ENCODE data around the gene SLC5A9. TPM values are rescaled to one million over a fixed set of nuclear protein-coding genes. Genes with fewer than 3 reads are reported as not detected.

The SLC5A9 gene
- total and polyA plus RNA-seq, 10 of the 15 experiments (the other 5 are each of a cell fraction or from before 2014, with no cell fraction given) = 0.03 TPM; not detected in 9

GRCh38 chr1:48177257-48177656 lies 45.3 kb upstream of the SLC5A9 start (continued):
- TF ChIP-seq, protein P1, sequence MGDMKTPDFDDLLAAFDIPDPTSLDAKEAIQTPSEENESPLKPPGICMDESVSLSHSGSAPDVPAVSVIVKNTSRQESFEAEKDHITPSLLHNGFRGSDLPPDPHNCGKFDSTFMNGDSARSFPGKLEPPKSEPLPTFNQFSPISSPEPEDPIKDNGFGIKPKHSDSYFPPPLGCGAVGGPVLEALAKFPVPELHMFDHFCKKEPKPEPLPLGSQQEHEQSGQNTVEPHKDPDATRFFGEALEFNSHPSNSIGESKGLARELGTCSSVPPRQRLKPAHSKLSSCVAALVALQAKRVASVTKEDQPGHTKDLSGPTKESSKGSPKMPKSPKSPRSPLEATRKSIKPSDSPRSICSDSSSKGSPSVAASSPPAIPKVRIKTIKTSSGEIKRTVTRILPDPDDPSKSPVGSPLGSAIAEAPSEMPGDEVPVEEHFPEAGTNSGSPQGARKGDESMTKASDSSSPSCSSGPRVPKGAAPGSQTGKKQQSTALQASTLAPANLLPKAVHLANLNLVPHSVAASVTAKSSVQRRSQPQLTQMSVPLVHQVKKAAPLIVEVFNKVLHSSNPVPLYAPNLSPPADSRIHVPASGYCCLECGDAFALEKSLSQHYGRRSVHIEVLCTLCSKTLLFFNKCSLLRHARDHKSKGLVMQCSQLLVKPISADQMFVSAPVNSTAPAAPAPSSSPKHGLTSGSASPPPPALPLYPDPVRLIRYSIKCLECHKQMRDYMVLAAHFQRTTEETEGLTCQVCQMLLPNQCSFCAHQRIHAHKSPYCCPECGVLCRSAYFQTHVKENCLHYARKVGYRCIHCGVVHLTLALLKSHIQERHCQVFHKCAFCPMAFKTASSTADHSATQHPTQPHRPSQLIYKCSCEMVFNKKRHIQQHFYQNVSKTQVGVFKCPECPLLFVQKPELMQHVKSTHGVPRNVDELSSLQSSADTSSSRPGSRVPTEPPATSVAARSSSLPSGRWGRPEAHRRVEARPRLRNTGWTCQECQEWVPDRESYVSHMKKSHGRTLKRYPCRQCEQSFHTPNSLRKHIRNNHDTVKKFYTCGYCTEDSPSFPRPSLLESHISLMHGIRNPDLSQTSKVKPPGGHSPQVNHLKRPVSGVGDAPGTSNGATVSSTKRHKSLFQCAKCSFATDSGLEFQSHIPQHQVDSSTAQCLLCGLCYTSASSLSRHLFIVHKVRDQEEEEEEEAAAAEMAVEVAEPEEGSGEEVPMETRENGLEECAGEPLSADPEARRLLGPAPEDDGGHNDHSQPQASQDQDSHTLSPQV (IDR thresholded peaks at IDR 0.05) = no peak
- TF ChIP-seq SIX5 (IDR thresholded peaks at IDR 0.05; ENCODE audit: low read depth, low read length, severe bottlenecking) (no peak), CREB1 (IDR thresholded peaks at IDR 0.05; ENCODE audit: low read depth) (no peak), LARP7 (IDR thresholded peaks at IDR 0.05) (no peak)
- TF ChIP-seq, protein P2, sequence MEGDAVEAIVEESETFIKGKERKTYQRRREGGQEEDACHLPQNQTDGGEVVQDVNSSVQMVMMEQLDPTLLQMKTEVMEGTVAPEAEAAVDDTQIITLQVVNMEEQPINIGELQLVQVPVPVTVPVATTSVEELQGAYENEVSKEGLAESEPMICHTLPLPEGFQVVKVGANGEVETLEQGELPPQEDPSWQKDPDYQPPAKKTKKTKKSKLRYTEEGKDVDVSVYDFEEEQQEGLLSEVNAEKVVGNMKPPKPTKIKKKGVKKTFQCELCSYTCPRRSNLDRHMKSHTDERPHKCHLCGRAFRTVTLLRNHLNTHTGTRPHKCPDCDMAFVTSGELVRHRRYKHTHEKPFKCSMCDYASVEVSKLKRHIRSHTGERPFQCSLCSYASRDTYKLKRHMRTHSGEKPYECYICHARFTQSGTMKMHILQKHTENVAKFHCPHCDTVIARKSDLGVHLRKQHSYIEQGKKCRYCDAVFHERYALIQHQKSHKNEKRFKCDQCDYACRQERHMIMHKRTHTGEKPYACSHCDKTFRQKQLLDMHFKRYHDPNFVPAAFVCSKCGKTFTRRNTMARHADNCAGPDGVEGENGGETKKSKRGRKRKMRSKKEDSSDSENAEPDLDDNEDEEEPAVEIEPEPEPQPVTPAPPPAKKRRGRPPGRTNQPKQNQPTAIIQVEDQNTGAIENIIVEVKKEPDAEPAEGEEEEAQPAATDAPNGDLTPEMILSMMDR (IDR thresholded peaks at IDR 0.05 in 2 of 3, conservative IDR thresholded peaks at IDR 0.05 in 1 of 3; ENCODE audit: control insufficient read depth in 2 of 3, extremely low read depth in 1 of 3, insufficient read depth in 1 of 3, low read depth in 3 of 3, low read length in 3 of 3) = no peak

DNA sequence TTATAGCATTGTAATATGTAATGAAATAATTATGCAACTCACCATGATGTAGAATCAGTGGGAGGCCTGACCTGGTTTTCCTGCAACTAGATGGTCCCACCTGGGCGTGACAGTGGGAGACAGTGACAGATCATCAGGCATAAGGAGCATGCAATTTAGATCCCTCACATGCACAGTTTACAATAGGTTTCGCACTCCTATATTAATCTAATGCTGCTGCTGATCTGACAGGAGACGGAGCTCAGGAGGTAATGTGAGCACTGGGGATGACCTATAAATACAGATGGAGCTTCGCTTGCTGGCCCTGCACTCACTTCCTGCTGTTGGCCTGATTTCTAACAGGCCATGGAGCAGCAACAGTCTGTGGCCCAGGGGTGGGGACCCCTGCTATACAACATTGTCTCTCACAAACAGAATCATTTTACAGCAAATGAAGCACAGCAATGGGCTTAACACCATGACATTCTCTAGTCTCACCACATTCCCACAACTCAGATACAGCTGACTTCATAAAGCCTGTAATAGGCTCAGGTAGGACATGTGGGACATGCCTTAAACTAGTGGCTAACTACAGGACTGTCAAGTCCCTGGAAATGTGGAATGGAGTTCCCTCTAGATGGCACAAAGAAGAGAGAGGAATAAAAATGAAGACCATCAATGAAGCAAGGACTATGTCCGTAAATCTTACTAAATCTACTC lies 40.7 kb upstream of the SLC5A9 start:
- Histone ChIP-seq H3K9ac (ENCODE audit: control insufficient read depth, insufficient read depth, low read length) (no peak overlapping the region), H3K4me1 (ENCODE audit: control insufficient read depth, insufficient read depth, low read length) (no peaks in the 10 kb centered on the region), H3K4me2 (ENCODE audit: control insufficient read depth, insufficient read depth) (no peak overlapping the region), H3K4me3 (no peak overlapping the region), H3K36me3 (ENCODE audit: control insufficient read depth in 2 of 2, insufficient read depth in 2 of 2, low read length in 1 of 2) (no peaks in the 10 kb centered on the region), H4K20me1 (ENCODE audit: control insufficient read depth, insufficient read depth) (no peaks in the 10 kb centered on the region), H2AFZ (ENCODE audit: control insufficient read depth, low read depth, low read length) (no peak overlapping the region), H3K9me3 (replicated peaks; ENCODE audit: control insufficient read depth, insufficient read depth, low read length) (no peaks in the 10 kb centered on the region), H3K27ac (ENCODE audit: control insufficient read depth, insufficient read depth) (no peak overlapping the region), H3K27me3 (replicated peaks in 1 of 2; ENCODE audit: control insufficient read depth in 2 of 2, insufficient read depth in 2 of 2, low read length in 1 of 2) (no peaks in the 10 kb centered on the region; a peak in 1 of 4 replicates), H3K79me2 (ENCODE audit: control insufficient read depth, insufficient read depth, low read length) (no peaks in the 10 kb centered on the region)
- RAD21 ChIA-PET (ENCODE audit: unreplicated experiment) = no interaction called here
- BruUV-seq (replicated peaks) = no TSS peak
- intact Hi-C loops (cut with micrococcal nuclease; ENCODE audit: unreplicated experiment) = no loop called here
- in situ Hi-C loops (cut with MboI) = no loop called here
- no peak for DNase-seq (ENCODE audit: low read depth, low spot score)
- SMC1A ChIA-PET (ENCODE audit: uncharacterized antibody, unreplicated experiment) = interaction anchor here (1.2 kb wide), 1 partner anchor 15 kb away, joined by 4 read pairs; no protein-coding TSS in a partner anchor
- POLR2A ChIA-PET = no interaction called here
- ATAC-seq = no peak
- CTCF ChIA-PET = no interaction called here
- no peak for FAIRE-seq
- 21% methylated on average over 5 of the region's 5 CpGs for WGBS (ENCODE audit: insufficient coverage, insufficient replicate concordance, low lambda C conversion rate, missing lambda C conversion rate)
- TF ChIP-seq PML (IDR thresholded peaks at IDR 0.05; ENCODE audit: low read length) (no peak), ZNF384 (IDR thresholded peaks at IDR 0.05; ENCODE audit: borderline replicate concordance, low read depth, low read length) (no peak), ZSCAN29 (IDR thresholded peaks at IDR 0.05) (no peak), FOS (IDR thresholded peaks at IDR 0.05; ENCODE audit: borderline replicate concordance, extremely low read depth, insufficient read length) (no peak)
- TF ChIP-seq, protein P3, sequence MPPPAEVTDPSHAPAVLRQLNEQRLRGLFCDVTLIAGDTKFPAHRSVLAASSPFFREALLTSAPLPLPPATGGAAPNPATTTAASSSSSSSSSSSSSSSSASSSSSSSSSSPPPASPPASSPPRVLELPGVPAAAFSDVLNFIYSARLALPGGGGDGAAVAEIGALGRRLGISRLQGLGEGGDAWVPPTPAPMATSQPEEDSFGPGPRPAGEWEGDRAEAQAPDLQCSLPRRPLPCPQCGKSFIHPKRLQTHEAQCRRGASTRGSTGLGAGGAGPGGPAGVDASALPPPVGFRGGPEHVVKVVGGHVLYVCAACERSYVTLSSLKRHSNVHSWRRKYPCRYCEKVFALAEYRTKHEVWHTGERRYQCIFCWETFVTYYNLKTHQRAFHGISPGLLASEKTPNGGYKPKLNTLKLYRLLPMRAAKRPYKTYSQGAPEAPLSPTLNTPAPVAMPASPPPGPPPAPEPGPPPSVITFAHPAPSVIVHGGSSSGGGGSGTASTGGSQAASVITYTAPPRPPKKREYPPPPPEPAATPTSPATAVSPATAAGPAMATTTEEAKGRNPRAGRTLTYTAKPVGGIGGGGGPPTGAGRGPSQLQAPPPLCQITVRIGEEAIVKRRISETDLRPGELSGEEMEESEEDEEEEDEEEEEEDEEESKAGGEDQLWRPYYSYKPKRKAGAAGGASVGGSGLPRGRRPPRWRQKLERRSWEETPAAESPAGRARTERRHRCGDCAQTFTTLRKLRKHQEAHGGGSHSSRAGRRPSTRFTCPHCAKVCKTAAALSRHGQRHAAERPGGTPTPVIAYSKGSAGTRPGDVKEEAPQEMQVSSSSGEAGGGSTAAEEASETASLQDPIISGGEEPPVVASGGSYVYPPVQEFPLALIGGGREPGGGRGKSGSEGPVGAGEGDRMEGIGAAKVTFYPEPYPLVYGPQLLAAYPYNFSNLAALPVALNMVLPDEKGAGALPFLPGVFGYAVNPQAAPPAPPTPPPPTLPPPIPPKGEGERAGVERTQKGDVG (CRISPR knock-in tag; IDR thresholded peaks at IDR 0.05) = no peak
- TF ChIP-seq, protein P4, sequence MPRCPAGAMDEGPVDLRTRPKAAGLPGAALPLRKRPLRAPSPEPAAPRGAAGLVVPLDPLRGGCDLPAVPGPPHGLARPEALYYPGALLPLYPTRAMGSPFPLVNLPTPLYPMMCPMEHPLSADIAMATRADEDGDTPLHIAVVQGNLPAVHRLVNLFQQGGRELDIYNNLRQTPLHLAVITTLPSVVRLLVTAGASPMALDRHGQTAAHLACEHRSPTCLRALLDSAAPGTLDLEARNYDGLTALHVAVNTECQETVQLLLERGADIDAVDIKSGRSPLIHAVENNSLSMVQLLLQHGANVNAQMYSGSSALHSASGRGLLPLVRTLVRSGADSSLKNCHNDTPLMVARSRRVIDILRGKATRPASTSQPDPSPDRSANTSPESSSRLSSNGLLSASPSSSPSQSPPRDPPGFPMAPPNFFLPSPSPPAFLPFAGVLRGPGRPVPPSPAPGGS (IDR thresholded peaks at IDR 0.05; ENCODE audit: borderline replicate concordance, insufficient read depth, low read depth, low read length, poor library complexity, severe bottlenecking) = no peak
